KMS-11 (cell line): ENCODE data around the gene RBFOX1.

Experiments used
- H2AFZ ChIP-seq: fragments of 200-600 bp; sonication (generic); 2 replicates; pipeline ENCODE4 v1.6.1; 2016; ENCODE audit warnings: antibody characterized with exemption, mixed run types, low read depth
- H3K27ac ChIP-seq: fragments of 200-600 bp; sonication (generic); 2 replicates; pipeline ENCODE4 v1.6.1; 2016; ENCODE audit warnings: mild to moderate bottlenecking, mixed run types
- H3K27me3 ChIP-seq: fragments of 200-600 bp; sonication (generic); 2 replicates; pipeline ENCODE4 v1.6.1; 2017; ENCODE audit warnings: mild to moderate bottlenecking, low read depth, mixed run types, moderate library complexity; ENCODE audit not compliant: insufficient read depth
- H3K36me3 ChIP-seq: fragments of 200-600 bp; sonication (generic); 2 replicates; pipeline ENCODE4 v1.6.1; 2017; ENCODE audit warnings: mild to moderate bottlenecking, mixed run types; ENCODE audit not compliant: insufficient read depth
- H3K4me1 ChIP-seq: fragments of 200-600 bp; sonication (generic); 2 replicates; pipeline ENCODE4 v1.6.1; 2016; ENCODE audit warnings: mild to moderate bottlenecking, low read depth, mixed run types; ENCODE audit not compliant: poor library complexity, severe bottlenecking
- H3K4me2 ChIP-seq: fragments of 200-600 bp; sonication (generic); 2 replicates; pipeline ENCODE4 v1.7.0; 2016; ENCODE audit warnings: mild to moderate bottlenecking, mixed run types
- H3K4me3 ChIP-seq: fragments of 200-600 bp; sonication (generic); IDR thresholded peaks from 2 replicates; pipeline ENCODE4 v1.6.1; 2017; ENCODE audit warnings: low read depth, low read length, mixed read lengths; ENCODE audit not compliant: insufficient read depth
- H3K79me2 ChIP-seq: fragments of 200-600 bp; sonication (generic); 2 replicates; pipeline ENCODE4 v1.6.1; 2016; ENCODE audit warnings: low read depth, mixed run types; ENCODE audit not compliant: insufficient read depth
- H3K9ac ChIP-seq: fragments of 200-600 bp; sonication (generic); 2 replicates; pipeline ENCODE4 v1.6.1; 2016; ENCODE audit warnings: mild to moderate bottlenecking, mixed run types
- H4K20me1 ChIP-seq: fragments of 200-600 bp; sonication (generic); 2 replicates; pipeline ENCODE4 v1.6.1; 2016; ENCODE audit warnings: mild to moderate bottlenecking, mixed run types; ENCODE audit not compliant: insufficient read depth
- CTCF ChIP-seq: fragments of 200-600 bp; sonication (generic); conservative IDR thresholded peaks from 2 replicates; pipeline ENCODE4 v1.6.1; 2017; ENCODE audit warnings: low read depth, mild to moderate bottlenecking, antibody characterized with exemption, low read length, moderate library complexity, mixed read lengths

The RBFOX1 gene

DNA sequence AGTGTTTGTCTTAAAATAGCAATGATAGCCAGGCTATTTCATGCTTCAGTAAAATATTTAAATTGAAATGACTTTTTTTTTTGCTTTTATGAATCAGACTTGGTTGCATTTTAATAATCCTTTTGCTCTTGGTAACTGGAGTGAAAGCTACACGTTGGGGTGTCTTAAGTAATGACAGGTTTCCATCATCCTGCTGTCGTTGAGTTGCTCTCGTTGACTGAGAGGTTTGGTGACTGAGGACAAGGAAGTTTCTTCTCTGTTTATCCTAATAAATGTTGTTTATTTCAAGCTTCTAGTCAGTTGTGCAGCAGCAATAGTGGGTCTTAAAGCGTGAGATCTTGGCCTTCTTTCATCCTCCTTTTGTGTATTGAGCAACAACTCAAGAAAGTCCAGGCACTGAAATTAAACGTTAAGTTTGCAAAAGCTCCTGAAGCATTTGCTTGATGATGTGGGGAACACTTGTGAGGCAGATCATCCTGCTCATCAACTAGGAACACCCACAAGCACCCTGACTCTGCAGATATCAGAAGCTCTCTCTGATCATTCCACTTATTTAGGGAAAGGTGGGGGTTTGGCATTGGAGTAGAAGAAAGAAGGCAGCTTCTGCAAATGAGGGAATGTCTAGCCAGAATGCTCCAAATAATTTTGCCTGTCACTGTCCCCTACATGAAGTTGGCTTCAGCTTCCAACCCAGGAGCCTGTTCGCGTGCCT lies 179.1 kb downstream of the RBFOX1 start:
- Histone ChIP-seq H3K27me3 (no peaks in the 10 kb centered on the region), H3K27ac (no peak overlapping the region), H3K4me1 (no peaks in the 10 kb centered on the region), H3K4me2 (no peak overlapping the region), H3K9ac (no peak overlapping the region), H2AFZ (no peak overlapping the region), H3K36me3 (no peaks in the 10 kb centered on the region), H4K20me1 (no peaks in the 10 kb centered on the region), H3K79me2 (no peaks in the 10 kb centered on the region), H3K4me3 (no peak overlapping the region)
- no peak for TF ChIP-seq CTCF

- H3K79me2 ChIP-seq, result no peaks in the 10 kb centered on the region
- no peaks in the 10 kb centered on the region for H3K4me1 ChIP-seq
- no peaks in the 10 kb centered on the region for H3K36me3 ChIP-seq
- no peak overlapping the region for H3K27ac ChIP-seq
- TF ChIP-seq CTCF, result no peak
- H4K20me1 ChIP-seq, result no peaks in the 10 kb centered on the region
- no peaks in the 10 kb centered on the region for H3K27me3 ChIP-seq
- no peak overlapping the region for H3K4me2 ChIP-seq
- H3K9ac ChIP-seq, result no peak overlapping the region
- H3K4me3 ChIP-seq, result no peak overlapping the region
- H2AFZ ChIP-seq, result no peak overlapping the region
These were observed 179.9 kb downstream of the RBFOX1 start for GRCh38 chr16:7512503-7512902.

DNA sequence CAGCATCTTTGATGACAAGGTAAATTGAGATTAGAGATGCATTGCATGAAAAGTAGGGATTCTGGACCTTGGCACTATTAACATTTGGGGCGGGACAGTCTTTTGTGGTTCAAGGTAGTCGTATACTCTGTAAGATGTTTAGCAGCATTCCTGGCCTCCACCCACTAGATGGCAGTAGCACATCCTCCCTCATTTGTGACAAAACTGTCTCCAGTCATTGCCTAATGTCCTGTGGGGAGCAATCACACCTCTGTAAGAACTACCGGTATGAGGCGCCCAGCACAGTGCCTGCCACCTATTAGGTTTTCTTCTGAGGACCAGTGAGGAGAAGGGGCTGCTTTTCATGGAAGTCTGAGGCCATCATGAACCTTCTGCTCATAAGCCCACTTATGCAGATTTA lies 180.8 kb downstream of the RBFOX1 start:
- Histone ChIP-seq H4K20me1 (no peaks in the 10 kb centered on the region), H3K4me2 (no peak overlapping the region), H3K4me3 (no peak overlapping the region), H3K27ac (no peak overlapping the region), H3K9ac (no peak overlapping the region), H3K27me3 (no peaks in the 10 kb centered on the region), H3K79me2 (no peaks in the 10 kb centered on the region), H3K4me1 (no peaks in the 10 kb centered on the region), H2AFZ (no peak overlapping the region; the same call in 1 of the 2 replicates), H3K36me3 (no peaks in the 10 kb centered on the region)
- TF ChIP-seq CTCF, result peak; percentile 51

DNA sequence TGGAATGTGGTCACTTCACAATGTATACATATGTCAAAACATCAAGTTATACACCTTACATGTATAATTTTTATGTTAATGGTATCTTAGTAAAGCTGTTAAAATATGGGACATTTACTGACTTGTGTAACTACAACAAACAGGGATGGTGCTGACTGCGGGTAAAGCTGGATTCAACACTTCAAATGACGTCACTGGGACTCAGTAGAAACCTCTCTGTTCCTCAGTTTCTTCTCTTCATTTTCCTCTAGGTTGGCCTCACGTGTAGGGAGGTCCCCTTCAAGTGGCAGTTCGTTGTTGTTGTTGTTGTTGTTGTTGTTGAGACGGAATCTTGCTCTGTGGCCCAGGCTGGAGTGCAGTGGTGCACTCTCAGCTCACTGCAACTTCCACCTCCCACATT lies 182.9 kb downstream of the RBFOX1 start:
- H3K79me2 ChIP-seq, result no peaks in the 10 kb centered on the region

More for the DNA sequence above, 182.9 kb downstream of the RBFOX1 start:
- H3K27me3 ChIP-seq, result no peaks in the 10 kb centered on the region
- no peak for TF ChIP-seq CTCF
- H4K20me1 ChIP-seq, result no peaks in the 10 kb centered on the region
- no peak overlapping the region for H3K27ac ChIP-seq
- H3K4me2 ChIP-seq, result no peak overlapping the region
- no peak overlapping the region for H3K4me3 ChIP-seq
- no peaks in the 10 kb centered on the region for H3K4me1 ChIP-seq
- H3K36me3 ChIP-seq, result no peaks in the 10 kb centered on the region
- H3K9ac ChIP-seq, result no peak overlapping the region
- H2AFZ ChIP-seq, result no peak overlapping the region
